H1 (cell line): ENCODE results near the gene AGPS. TPM values are rescaled to one million over a fixed set of nuclear protein-coding genes. Genes with fewer than 3 reads are reported as not detected.

ENCODE experiments used
- CHD7 ChIP-seq: fragments of 300-600 bp; sonication (generic); IDR thresholded peaks from 2 replicates; pipeline ENCODE4 v1.7.1; 2012; ENCODE audit warnings: low read length, moderate library complexity, mild to moderate bottlenecking, inconsistent platforms; ENCODE audit not compliant: insufficient replicate concordance
- RFX5 ChIP-seq: IDR thresholded peaks from 2 replicates; pipeline ENCODE4 v1.6.1; 2011; ENCODE audit warnings: low read depth, low read length, improper control_type of control experiment, borderline replicate concordance
- SAP30 ChIP-seq: fragments of 300-600 bp; sonication (generic); IDR thresholded peaks from 2 replicates; pipeline ENCODE4 v1.7.1; 2012; ENCODE audit warnings: low read length, moderate library complexity, mild to moderate bottlenecking, inconsistent platforms; ENCODE audit not compliant: insufficient read depth, insufficient replicate concordance
- polyA plus RNA-seq, 7 experiments: library from polyadenylated mRNA; depleted of rRNA in 3 of 7; stranded (reverse) in 5 of 7; unstranded in 2 of 7; fragments of >200 nt in 5 of 7; fragments of 200-250 nt in 2 of 7; gene quantifications; 1 replicate in 5 of 7; 2 replicates in 1 of 7; 4 replicates in 1 of 7; pipeline versions ENCODE4 v1.2.1 to v1.2.3, GENCODE V29; 2011 to 2013; ENCODE audit warnings: missing spikeins in 2 of 7, mixed read lengths in 2 of 7
- total RNA-seq: library from RNA; stranded (reverse); fragmentation: NEBNext Ultra II Directional; extraction: Animal tissue kit (Norgen Biotek cat#: 25700); gene quantifications from 2 replicates; pipeline ENCODE4 v1.2.1, GENCODE V29; 2021

AGPS gene
- total and polyA plus RNA-seq, 2 of the 8 experiments (the other 6 are each of a cell fraction or from before 2014, with no cell fraction given) = 7.3 to 57.8 TPM

- no peak for TF ChIP-seq CHD7
- TF ChIP-seq SAP30 = no peak
- TF ChIP-seq RFX5 = no peak
These were observed 48.8 kb upstream of the AGPS start (continued) for GRCh38 chr2:177343773-177344172.
